B cell (primary cell): ENCODE data around the gene CHST15. TPM values are rescaled to one million over a fixed set of nuclear protein-coding genes. Genes with fewer than 3 reads are reported as not detected.

Experiments
- ATAC-seq: fragments of 200-7000 bp; cut with Tn5 transposase; one replicate; pipeline ENCODE4 v1.10.0; 2021; ENCODE audit warnings: low read depth, mild to moderate bottlenecking, moderate number of reproducible peaks, moderate library complexity
- CTCF ChIA-PET: fragments of 350-600 bp; sonication (Branson Sonifier 250); formaldehyde crosslinking; loops from one replicate; lab custom pipeline; 2021; ENCODE audit warnings: antibody characterized with exemption, inconsistent platforms; lab: Charles Lee
- POLR2A ChIA-PET: fragments of 350-600 bp; sonication (Branson Sonifier 250); formaldehyde crosslinking; loops from one replicate; lab custom pipeline; 2021; ENCODE audit warnings: antibody characterized with exemption; lab: Charles Lee
- DNase-seq: peaks from one replicate; pipeline ENCODE4 v3.0.0; 2013
- H2AFZ ChIP-seq: 2 replicates; pipeline ENCODE4 v1.6.1; 2012; ENCODE audit warnings: mild to moderate bottlenecking, low read depth, low read length; ENCODE audit not compliant: insufficient read depth, poor library complexity, severe bottlenecking
- H3K27ac ChIP-seq, 2 donors: 1 replicate in 1 of 2; 2 replicates in 1 of 2; pipeline ENCODE4 v1.5.1; 2012 to 2013; ENCODE audit warnings: low read length in 2 of 2, mild to moderate bottlenecking in 2 of 2, moderate library complexity in 1 of 2
- H3K27me3 ChIP-seq, 4 experiments: fragments of 200-600 bp in 1 of 4; sonication (generic) in 1 of 4; replicated peaks in 1 of 4; 1 replicate in 2 of 4; 2 replicates in 2 of 4; pipeline versions ENCODE4 v1.6.1 to v1.7.0; 2013 to 2016; ENCODE audit warnings: low read length in 3 of 4, mild to moderate bottlenecking in 2 of 4, mixed read lengths in 1 of 4, moderate library complexity in 1 of 4; ENCODE audit not compliant: insufficient read depth in 4 of 4, control insufficient read depth in 3 of 4; ENCODE audit errors: control extremely low read depth in 1 of 4
- H3K36me3 ChIP-seq, 2 experiments: replicated peaks in 1 of 2; 1 replicate in 1 of 2; 2 replicates in 1 of 2; pipeline versions ENCODE4 v1.6.1 to v1.7.1; 2013; ENCODE audit warnings: low read length in 1 of 2; ENCODE audit not compliant: insufficient read depth in 2 of 2, control insufficient read depth in 1 of 2; ENCODE audit errors: control extremely low read depth in 1 of 2, extremely low read depth in 1 of 2
- H3K4me1 ChIP-seq, 2 donors: fragments of 200-600 bp in 1 of 2; sonication (generic) in 1 of 2; 1 replicate in 1 of 2; 2 replicates in 1 of 2; pipeline versions ENCODE4 v1.5.1 to v1.6.1; 2013 to 2017; ENCODE audit warnings: low read length in 2 of 2; ENCODE audit not compliant: control insufficient read depth in 2 of 2, insufficient read depth in 2 of 2
- H3K4me2 ChIP-seq: replicated peaks from 2 replicates; pipeline ENCODE3; 2012; ENCODE audit warnings: mild to moderate bottlenecking, low read depth, low read length; ENCODE audit not compliant: poor library complexity, severe bottlenecking
- H3K4me3 ChIP-seq, 5 experiments: fragments of 200-600 bp in 1 of 5; sonication (generic) in 1 of 5; 1 replicate in 3 of 5; 2 replicates in 2 of 5; pipeline versions ENCODE4 v1.5.1 to v1.7.0; 2011 to 2016; ENCODE audit warnings: low read length in 4 of 5, mild to moderate bottlenecking in 4 of 5, low read depth in 2 of 5, control low read depth in 1 of 5, moderate library complexity in 1 of 5; ENCODE audit not compliant: insufficient read depth in 1 of 5; ENCODE audit errors: control extremely low read depth in 1 of 5, extremely low read depth in 1 of 5
- H3K79me2 ChIP-seq: fragments of 200-600 bp; sonication (generic); one replicate; pipeline ENCODE4 v1.6.0; 2016; ENCODE audit warnings: low read length; ENCODE audit not compliant: control insufficient read depth, insufficient read depth
- H3K9ac ChIP-seq: fragments of 200-600 bp; sonication (generic); 2 replicates; pipeline ENCODE4 v1.6.1; 2017; ENCODE audit warnings: mild to moderate bottlenecking, low read length, moderate library complexity
- H3K9me3 ChIP-seq, 3 donors: one replicate each; pipeline versions ENCODE4 v1.6.1 to v1.7.1; 2013; ENCODE audit warnings: low read length in 2 of 3; ENCODE audit not compliant: control insufficient read depth in 2 of 3, insufficient read depth in 1 of 3; ENCODE audit errors: control extremely low read depth in 1 of 3
- H4K20me1 ChIP-seq: 2 replicates; pipeline ENCODE4 v1.6.0; 2012; ENCODE audit warnings: mild to moderate bottlenecking, low read length; ENCODE audit not compliant: insufficient read depth, control insufficient read depth, poor library complexity, severe bottlenecking
- H3K27ac Mint-ChIP-seq: one replicate; pipeline ENCODE4 v1.8.0; 2021; ENCODE audit warnings: mixed read lengths
- H3K27me3 Mint-ChIP-seq: one replicate; pipeline ENCODE4 v1.8.0; 2021; ENCODE audit warnings: mixed read lengths
- H3K4me1 Mint-ChIP-seq: one replicate; pipeline ENCODE4 v1.8.0; 2021; ENCODE audit warnings: mixed read lengths
- H3K4me3 Mint-ChIP-seq: one replicate; pipeline ENCODE4 v1.8.0; 2021; ENCODE audit warnings: mixed read lengths
- H3K9me3 Mint-ChIP-seq: one replicate; pipeline ENCODE4 v1.8.0; 2022; ENCODE audit warnings: mixed read lengths; ENCODE audit not compliant: insufficient read depth
- EZH2 ChIP-seq: IDR thresholded peaks from 2 replicates; pipeline ENCODE4 v1.6.1; 2012; ENCODE audit warnings: borderline replicate concordance, low read depth, mild to moderate bottlenecking, moderate library complexity, low read length; ENCODE audit not compliant: insufficient read depth, poor library complexity, severe bottlenecking
- WGBS: methylation state at CpG from one replicate; pipeline ENCODE4 v1.1.5; 2013; ENCODE audit warnings: missing lambda C conversion rate; ENCODE audit not compliant: insufficient coverage; 5-methylcytosine and 5-hydroxymethylcytosine counted together
- intact Hi-C: fragments of 100-400 bp; cut with micrococcal nuclease; formaldehyde crosslinking; loops from one replicate; pipeline ENCODE4 v1.10.0; 2022
- polyA plus RNA-seq: library from polyadenylated mRNA; depleted of rRNA; stranded (reverse); fragments of >200 nt; gene quantifications from 2 replicates; pipeline ENCODE4 v1.2.3, GENCODE V29; 2012
- total RNA-seq, 2 donors: library from RNA; stranded (reverse); fragments of 120-200 nt in 1 of 2; gene quantifications; 1 replicate in 1 of 2; 2 replicates in 1 of 2; pipeline versions ENCODE4 v1.2.3 to v1.2.4, GENCODE V29; 2013 to 2022
- TF ChIP-seq, protein P1 (sequence below): fragments of 200-600 bp; IDR thresholded peaks from one replicate; pipeline ENCODE4 v1.8.0; 2022; ENCODE audit warnings: antibody characterized with exemption, mild to moderate bottlenecking

The CHST15 gene
- total and polyA plus RNA-seq, 2 donors (not counting 1 experiment from before 2014, with no cell fraction given): 17.9 to 75.4 TPM

DNA sequence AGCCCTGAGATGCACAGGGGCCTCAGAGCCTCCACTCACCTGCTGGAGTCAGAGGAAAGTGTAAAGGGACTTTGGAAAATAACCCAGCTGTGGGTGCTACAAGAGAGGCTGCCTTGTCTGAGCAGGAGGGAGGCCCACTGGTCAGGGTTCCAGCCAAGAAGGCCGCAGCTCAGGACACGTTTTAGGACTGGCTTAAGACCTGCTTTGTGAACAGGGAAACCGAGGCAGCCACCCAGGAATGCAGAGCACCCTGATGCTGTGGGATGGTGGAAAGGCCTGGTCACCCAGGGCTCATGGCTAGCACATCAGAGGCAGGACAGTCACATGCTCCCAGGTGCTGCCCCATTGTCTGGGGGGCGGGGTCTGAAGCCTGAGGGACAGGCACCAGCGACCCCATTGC is 38.9 kb upstream of the CHST15 start:
- DNase-seq: no peak
- WGBS: 96% methylated on average over 5 of the region's 5 CpGs
- no peak overlapping the region for H3K4me2 ChIP-seq
- H3K27ac Mint-ChIP-seq: no peak overlapping the region
- no peak for TF ChIP-seq EZH2
- TF ChIP-seq, protein P1, sequence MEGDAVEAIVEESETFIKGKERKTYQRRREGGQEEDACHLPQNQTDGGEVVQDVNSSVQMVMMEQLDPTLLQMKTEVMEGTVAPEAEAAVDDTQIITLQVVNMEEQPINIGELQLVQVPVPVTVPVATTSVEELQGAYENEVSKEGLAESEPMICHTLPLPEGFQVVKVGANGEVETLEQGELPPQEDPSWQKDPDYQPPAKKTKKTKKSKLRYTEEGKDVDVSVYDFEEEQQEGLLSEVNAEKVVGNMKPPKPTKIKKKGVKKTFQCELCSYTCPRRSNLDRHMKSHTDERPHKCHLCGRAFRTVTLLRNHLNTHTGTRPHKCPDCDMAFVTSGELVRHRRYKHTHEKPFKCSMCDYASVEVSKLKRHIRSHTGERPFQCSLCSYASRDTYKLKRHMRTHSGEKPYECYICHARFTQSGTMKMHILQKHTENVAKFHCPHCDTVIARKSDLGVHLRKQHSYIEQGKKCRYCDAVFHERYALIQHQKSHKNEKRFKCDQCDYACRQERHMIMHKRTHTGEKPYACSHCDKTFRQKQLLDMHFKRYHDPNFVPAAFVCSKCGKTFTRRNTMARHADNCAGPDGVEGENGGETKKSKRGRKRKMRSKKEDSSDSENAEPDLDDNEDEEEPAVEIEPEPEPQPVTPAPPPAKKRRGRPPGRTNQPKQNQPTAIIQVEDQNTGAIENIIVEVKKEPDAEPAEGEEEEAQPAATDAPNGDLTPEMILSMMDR: no peak
- no peaks in the 10 kb centered on the region for H3K36me3 ChIP-seq
- no peaks in the 10 kb centered on the region for H4K20me1 ChIP-seq
- H3K4me3 Mint-ChIP-seq: no peak overlapping the region
- no peak overlapping the region for H2AFZ ChIP-seq
- no peak overlapping the region for H3K27ac ChIP-seq
- no peaks in the 10 kb centered on the region for H3K9me3 ChIP-seq
- H3K4me1 ChIP-seq: peaks cover 3 to 5% of the 10 kb centered on the region in 2 donors
- peaks cover 7% of the 10 kb centered on the region for H3K4me1 Mint-ChIP-seq
- no peak overlapping the region for H3K9ac ChIP-seq
- ATAC-seq: no peak
- ChIA-PET POLR2A (interaction anchor here (0.6 kb wide), 1 partner anchor 45 kb away, joined by 4 read pairs; no protein-coding TSS in a partner anchor), CTCF (interaction anchor here (1.4 kb wide), 3 partner anchors 19 to 136 kb away, joined by 3 to 4 read pairs (median 3); no protein-coding TSS in a partner anchor)
- intact Hi-C loops: no loop called here
- no peak overlapping the region for H3K4me3 ChIP-seq
- H3K79me2 ChIP-seq: no peaks in the 10 kb centered on the region
- no peaks in the 10 kb centered on the region for H3K27me3 ChIP-seq
- no peaks in the 10 kb centered on the region for H3K9me3 Mint-ChIP-seq
- H3K27me3 Mint-ChIP-seq: no peaks in the 10 kb centered on the region

DNA sequence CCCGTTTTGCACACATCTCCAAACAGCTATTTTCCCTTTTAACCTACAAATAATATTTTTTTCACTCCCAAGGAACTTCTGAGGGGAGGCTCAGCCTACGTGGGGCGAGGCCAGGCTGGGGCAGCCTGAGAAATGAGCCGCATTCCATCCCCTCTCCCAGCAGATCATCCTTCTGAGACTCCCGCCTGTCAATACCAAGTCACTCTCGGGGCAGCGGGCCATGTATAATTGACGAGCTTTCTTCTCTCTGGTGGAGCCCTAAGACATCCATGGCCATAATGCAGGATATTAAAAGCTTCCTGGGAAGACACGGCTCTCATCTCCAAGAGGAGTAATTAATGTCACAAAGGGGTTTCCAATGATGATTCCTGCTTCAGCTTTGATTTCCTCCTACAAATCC is 37.8 kb upstream of the CHST15 start:
- Histone ChIP-seq H3K79me2 (no peaks in the 10 kb centered on the region), H3K4me1 (peaks cover 0 to 9% of the 10 kb centered on the region in 2 donors), H3K9me3 (no peaks in the 10 kb centered on the region), H3K9ac (no peak overlapping the region), H3K4me2 (no peak overlapping the region), H3K36me3 (no peaks in the 10 kb centered on the region), H3K27ac (no peak overlapping the region), H2AFZ (no peak overlapping the region), H3K4me3 (no peak overlapping the region), H3K27me3 (no peaks in the 10 kb centered on the region), H4K20me1 (no peaks in the 10 kb centered on the region)
- Mint-ChIP-seq H3K9me3 (no peaks in the 10 kb centered on the region), H3K4me1 (peaks cover 7% of the 10 kb centered on the region), H3K4me3 (no peak overlapping the region), H3K27ac (no peak overlapping the region), H3K27me3 (no peaks in the 10 kb centered on the region)
- DNase-seq (no peak), ATAC-seq (no peak)
- WGBS: 96% methylated on average over 9 of the region's 9 CpGs
- ChIA-PET CTCF (interaction anchor here (0.8 to 1.4 kb wide), 5 partner anchors 20 to 137 kb away, joined by 3 to 4 read pairs (median 3); no protein-coding TSS in a partner anchor), POLR2A (no interaction called here)
- TF ChIP-seq, protein P1: no peak
- TF ChIP-seq EZH2: no peak
- intact Hi-C loops: no loop called here
